HG03135 (cell line): ENCODE measurements around the gene ANKS3.

Experiments
- ATAC-seq: cut with Tn5 transposase; IDR thresholded peaks from one replicate; pipeline ENCODE4 v1.9.1; 2021; ENCODE audit warnings: mild to moderate bottlenecking, moderate library complexity; ENCODE audit not compliant: unreplicated experiment

ANKS3 gene

DNA sequence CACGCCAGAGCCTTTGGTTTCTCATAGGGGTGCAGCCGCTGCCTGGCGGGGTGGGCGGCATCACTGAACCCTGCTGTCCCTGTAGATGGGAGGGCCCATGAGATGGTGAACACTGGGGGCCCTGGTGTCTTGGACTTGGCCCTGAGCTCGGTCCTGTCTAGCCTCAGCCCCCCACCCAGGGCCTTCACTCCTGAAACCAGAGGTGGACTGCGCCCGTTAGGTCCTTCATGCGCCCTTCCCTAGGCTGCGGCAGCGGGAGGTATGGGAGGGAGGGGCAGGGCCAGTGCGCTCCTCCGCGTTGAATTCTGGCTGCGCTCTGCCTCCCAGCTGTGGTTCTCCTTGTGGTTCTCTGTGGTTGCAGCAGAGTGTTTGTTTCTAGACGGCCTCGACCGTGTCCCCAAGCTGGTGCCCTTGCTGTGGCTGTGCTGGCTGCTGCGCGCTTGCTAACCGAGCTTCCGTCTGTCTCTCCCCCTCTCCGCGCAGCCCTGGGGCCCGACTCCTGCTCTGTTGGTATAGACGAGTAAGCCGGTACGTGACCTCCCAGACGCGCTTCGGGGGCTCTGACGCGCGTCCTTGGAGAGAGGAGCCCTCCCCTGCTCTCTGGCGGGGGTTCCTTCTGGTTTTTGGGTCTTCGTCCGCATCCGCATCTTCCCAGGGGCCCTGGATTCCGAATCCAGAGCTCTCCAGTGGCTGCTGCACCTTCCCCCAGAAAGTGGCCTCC is 48.1 kb downstream of the ANKS3 start:
- ATAC-seq, result no peak

DNA sequence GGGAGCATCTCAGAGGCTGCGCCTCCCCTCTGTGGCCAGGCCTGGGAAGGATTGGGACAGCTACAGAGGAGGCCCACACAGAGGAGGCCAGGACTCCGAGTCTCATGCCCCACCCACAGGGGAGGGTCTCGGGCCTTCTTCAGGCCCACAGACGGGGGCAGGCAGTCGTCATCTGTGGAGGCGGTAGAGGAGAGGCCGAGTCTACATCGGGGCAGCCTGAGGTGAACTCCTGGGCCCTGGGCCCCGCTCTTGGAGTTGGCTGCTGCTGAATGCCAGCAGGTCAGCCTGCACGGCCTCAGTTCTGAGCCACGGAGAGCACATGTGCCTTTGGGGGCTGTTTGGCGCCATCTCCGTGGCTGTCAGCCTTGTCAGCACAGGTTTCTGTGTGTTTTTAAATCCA is 48.8 kb downstream of the ANKS3 start:
- no peak for ATAC-seq

DNA sequence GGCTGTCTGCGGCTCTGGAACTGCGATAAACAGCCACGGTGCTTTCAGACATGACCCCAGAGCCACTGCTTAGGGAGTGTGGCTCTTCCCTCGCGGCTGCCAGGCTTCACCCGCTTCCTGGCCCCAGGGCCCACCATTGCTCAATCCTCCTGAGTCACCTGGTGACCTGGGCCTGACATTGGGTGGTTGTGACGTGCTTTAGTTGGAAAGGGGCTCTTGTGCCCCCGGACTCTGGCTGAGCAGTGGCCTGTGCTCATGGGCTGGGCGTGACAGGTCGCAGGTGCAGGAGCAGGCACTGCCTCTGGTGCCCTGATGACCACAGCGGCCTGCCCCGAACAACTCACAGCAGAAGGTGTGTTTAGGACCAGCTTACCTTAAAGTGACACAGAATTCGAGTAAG is 49.3 kb downstream of the ANKS3 start:
- no peak for ATAC-seq

DNA sequence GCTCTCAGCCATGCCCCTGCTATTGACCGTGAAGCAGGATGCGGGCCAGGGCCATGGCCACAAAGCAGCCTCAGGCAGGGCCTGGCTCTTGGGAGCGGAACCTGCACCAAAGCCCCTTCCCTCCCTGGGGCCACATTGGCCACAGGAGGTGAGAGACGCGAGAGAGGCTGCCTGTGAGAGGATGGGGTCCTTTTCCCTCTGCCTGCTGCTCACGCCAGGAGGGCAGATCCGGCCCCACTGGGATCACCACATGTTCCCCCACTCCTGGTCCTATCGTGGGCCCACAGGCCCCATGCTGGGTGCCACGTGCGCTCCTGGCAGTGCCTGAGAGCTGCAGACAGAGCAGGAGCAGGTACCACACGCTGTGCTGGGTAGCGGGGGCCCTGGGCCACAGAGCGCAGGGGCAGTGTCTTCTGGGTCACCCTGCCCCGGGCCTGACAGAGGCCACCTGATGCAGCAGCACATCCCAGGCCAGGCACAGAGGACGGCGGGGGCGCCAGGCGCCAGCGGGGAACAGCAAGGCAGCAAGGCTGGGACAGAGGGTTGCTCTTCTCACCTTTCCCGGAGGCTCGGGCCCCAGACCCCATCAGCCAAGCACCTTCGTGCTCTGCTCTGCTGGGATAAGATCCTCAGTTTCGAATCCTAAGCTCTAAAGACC is 49.9 kb downstream of the ANKS3 start:
- ATAC-seq, result no peak

DNA sequence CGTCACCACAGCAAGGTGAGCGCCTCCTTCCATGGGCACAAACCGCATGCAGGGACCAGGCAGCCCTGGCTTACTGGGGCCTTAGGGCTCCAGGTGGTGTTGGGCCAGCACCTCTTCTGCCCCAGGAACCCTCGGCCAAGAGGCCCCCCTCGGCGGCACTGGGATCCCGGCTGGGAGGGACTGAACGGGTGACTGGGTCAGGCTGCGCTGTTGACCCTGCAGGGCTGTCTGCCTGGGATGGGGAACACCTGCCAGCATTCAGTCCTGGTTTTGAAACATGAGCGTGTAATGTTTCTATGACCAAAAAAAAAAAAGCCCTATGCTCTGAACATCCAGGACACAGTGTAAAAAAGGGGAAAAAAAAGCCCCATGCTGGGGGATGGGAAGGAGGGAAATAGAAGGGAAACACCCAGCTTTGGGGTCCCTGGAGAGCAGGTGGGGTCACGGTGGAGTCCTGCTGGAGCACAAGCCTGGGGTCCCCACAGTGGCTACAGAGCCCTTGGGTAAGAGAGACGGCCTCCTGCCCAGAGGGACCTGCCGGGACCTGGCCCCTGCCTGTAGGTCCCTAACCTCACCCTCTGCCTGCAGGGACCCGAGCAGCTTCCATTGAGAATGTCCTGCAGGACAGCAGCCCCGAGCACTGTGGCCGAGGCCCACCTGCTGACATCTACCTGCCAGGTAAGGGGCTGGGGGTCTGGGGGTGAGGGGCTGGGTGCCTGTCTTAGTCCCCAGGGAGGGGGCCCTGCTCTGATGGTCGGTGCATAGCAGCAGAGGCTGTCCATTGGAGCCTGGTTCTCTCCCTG is 50.6 kb downstream of the ANKS3 start:
- ATAC-seq, result no peak

DNA sequence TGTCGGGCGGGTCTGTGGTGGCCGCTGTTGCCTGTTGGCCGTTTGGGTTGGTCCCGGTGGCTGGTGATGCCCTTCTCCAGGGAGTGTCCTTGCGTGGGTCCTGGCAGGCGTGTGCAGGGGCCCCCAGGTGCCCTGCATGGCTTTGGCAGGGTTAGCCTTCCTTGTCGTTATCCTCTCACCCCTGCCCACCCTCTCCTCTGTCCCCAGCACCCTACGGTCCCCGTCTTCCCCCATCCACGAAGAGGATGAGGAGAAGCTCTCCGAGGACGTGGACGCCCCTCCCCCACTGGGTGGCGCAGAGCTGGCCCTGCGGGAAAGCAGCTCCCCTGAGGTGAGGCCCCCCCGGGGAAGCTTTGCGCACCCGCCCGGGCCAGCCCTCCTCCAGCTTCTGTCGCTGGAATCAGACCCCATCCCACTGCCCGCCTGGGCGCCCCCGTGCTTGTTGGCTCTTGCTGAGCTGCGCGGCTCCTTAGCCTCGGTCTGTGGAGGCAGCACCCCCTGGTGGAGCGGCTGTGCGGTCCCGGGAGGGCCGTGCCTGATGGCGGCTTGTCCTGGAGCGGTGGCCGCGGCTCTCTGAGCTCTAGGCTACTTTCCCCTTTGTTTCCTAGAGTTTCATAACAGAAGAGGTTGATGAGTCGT is 51.3 kb downstream of the ANKS3 start:
- ATAC-seq, result no peak

DNA sequence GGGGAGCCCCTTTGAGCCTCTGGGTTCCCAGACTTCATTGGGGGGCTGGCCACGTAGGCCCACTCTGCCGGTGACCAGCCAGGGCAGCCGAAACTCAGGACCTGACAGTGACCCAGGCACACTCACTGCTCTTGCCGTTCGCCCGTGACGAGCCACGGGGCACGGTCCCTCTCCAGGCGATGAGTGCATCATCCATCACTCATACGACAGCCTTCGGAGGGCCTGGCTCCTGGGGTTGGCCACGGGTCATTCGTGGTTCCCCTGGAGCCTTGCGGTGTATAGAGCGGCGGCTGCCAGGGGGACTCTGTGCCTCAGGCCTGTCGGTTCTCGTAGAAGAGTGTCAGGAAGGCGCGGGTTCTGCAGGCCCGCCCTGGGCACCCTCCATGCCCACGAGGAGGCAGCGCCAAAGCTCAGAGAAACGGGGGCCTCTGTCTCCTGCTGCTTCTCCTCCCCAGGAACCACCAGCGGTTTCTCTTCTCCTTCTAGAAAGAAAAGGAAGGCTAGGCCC is 51.9 kb downstream of the ANKS3 start:
- no peak for ATAC-seq

DNA sequence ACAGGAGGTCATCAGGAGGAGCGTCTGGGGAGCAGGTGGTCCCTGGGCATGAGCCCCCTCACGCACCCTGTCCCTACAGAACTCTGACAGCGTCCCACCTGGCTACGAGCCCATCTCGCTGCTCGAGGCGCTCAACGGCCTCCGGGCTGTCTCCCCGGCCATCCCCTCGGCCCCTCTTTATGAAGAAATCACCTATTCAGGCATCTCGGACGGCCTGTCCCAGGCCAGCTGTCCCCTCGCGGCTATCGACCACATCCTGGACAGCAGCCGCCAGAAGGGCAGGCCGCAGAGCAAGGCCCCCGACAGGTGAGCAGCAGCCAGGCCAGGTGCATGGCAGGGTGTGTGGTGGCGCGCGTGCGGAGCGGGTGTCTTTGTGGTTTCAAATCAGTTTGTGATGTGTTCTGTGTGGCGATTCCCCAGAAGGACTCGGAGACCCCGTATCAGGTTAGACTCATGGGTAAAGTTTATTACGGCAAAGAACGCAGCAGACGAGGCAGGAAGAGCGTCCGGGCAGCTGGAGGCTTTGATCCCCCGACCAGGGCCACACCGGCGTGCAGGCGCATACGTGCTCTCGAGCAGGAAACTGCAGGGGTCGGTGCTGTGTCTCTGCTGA is 52.5 kb downstream of the ANKS3 start:
- no peak for ATAC-seq

DNA sequence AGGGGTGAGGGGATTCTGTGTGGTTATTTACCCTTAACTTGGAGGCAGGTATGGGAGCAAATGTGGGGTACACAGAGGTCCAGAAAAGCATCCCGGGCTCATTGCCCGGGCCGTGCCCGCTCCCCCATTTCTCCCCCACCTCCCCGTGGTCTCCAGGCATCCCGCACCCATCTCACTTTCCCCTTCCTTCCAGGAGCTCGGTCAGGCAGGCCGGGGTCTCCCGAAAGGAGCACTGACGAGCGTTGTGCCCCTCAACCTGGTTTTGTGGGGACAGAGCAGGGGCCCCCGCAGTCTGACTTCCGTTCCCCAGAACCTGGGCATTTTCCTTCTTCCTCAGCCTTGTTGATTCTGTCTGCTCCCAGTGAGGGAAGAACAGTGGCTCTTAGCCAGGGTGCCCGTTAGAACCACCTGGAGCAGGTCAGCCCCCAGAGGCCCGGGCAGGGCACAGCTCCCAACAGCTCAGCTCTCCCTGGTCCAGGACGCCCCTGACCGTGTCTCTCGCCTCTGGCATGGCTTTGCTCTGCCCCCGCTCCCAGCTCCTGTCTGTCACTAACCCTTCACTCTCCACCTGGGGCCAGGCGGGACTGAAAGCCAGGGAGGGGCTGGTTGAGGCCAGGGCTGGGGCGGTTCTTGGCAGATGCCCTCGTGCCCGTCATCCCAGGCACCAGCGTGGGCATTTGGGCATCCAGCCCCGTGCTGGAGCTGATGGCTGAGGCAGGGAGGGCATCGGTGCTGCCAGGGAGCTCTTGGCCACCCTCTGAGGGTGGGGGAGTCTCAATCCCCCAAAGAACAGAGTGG is 53.2 kb downstream of the ANKS3 start:
- no peak for ATAC-seq

DNA sequence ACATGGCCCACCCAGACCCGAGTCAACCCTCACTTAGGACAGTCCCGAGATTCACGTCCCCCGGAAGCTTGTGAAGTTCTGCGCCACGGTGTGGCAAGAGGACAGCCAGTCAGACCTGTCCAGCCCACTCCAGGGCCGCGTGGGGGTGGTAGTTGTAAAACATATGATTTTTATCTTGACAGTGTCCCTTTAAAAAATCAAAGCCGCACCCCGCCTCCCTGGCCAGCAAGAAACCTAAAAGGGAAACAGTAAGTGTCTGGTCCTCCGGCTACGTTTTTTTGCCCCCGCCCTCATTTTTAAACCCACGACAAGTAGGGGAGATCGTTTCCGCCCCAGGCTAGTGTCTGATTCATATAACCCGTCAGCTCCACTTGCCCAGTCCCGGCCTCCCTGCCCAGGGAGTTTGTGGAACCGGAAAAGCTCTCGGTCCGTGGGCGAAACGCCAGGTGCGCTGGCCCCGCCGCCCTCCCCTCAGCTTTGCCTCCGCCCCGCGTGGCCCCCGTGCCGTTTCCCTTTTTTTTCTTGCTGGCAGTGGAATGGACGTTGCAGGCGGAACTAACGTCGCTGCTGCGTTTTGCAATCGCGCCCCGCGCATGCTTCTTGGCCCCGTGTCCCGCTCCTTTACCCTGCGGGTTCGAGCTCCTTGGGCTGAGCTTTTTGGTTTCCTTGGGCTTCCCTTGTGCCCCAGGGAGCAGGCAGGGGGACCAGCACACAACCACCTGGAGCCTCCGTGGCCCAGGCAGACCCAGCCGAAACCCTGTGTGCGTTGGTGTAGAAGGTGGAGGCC is 54.0 kb downstream of the ANKS3 start:
- no peak for ATAC-seq

DNA sequence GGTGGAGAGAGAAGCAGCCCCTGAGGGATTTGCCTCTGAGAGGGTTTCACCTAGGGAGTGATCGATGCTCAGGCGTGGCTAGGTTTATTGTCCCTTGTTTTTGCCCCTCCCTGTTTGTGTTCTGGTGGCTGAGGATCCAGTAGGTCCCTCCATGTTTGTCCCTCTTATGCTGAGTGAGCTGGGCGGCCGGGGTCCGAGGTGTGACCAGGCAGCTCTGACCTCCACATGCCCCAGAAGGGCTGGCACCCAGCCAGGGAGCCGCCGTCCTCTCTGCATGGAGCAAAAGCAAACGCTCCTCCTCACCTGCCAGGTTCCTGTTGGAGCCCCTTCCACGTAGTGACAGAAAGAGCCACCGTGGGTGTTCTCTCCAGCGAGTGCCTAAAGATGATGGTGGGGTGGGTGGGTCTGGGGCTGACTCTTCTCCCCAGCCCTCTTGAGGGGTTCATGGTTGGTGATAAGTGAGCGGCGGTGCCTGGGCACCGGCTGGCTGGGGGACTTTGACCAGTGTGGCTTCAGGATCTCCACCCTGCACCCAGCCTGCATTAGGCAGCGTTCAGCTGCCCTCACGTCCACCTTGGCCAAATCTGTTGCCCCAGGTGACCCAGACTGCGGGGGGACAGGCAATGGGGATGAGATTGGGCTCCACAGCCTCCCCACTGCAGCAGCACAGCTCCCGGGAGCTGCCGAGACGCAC is 54.8 kb downstream of the ANKS3 start:
- no peak for ATAC-seq

DNA sequence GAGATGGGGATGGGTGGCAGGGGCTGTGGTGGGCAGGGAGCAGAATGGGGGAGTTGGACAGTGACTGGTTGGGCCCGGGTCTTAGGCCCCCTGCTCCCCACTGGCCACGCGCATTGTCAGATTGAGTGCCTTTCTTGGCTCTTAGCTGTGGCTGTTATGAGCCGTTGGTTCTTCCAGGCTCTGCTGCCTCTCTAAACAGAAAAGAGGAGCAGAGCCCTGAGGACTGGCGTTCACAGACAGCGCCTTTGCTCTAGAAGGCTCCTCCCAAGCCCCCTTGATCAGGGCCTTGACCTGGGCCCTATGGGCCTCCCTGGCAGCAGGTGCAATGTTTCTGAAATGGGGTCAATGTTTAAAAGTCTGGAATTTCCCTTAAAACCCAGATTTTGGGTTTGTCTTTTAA is 55.5 kb downstream of the ANKS3 start:
- no peak for ATAC-seq

DNA sequence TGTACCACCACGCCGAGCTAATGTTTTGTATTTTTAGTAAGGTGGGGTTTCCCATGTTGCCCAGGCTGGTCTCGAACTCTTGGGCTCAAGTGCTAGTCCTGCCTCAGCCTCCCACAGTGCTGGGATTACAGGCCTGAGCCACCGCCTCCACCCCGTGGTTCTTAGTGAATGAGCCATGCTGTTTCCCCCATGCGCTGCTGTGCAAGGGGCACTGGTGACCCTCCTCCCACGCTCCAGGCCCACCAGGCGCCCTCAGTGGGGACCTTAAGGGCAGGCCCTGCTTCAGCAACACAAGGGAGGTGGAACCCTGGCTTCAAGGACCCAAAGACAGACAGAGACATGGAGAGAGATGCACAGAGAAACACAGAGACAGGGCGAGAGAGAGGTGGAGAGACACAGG is 56.1 kb downstream of the ANKS3 start:
- no peak for ATAC-seq

DNA sequence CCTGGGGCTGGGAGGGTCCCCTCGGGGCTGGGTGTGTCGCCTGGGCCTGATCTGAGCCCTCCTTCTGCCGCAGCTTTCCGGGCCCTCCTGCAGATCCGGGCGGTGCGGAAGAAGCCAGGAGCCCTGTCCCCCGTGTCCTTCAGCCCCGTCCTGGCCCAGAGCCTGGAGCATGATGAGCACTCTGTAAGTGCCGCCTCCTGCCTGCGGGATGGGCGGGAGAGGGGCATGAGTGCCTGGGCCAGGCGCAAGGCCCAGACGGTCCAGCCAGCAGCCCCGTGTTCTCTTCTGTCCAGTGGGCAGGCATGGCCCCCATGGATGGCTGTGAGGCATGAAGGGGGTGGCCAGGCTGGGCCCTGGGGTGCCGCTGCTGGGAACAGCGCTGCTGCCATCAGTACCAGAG is 56.7 kb downstream of the ANKS3 start:
- ATAC-seq, result no peak

DNA sequence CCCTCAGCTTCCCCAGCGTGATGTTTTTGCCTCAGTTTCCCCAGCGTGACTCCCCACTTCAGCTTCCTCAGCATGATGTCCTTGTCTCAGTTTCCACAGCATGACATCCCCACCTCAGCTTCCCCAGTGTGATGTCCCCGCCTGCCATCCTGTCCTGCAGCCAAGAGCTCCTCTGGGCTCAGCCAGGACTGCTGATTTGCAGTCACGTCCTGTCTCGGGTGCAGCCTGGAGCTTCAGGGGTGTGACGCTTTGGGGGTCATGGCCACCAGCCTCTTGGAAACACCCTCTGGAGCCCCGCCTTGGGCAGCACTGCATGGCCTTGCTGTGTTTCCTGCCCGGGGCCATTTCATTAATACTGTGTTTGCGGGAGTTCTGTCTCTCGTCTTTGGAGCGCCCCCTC is 57.2 kb downstream of the ANKS3 start:
- ATAC-seq, result no peak

DNA sequence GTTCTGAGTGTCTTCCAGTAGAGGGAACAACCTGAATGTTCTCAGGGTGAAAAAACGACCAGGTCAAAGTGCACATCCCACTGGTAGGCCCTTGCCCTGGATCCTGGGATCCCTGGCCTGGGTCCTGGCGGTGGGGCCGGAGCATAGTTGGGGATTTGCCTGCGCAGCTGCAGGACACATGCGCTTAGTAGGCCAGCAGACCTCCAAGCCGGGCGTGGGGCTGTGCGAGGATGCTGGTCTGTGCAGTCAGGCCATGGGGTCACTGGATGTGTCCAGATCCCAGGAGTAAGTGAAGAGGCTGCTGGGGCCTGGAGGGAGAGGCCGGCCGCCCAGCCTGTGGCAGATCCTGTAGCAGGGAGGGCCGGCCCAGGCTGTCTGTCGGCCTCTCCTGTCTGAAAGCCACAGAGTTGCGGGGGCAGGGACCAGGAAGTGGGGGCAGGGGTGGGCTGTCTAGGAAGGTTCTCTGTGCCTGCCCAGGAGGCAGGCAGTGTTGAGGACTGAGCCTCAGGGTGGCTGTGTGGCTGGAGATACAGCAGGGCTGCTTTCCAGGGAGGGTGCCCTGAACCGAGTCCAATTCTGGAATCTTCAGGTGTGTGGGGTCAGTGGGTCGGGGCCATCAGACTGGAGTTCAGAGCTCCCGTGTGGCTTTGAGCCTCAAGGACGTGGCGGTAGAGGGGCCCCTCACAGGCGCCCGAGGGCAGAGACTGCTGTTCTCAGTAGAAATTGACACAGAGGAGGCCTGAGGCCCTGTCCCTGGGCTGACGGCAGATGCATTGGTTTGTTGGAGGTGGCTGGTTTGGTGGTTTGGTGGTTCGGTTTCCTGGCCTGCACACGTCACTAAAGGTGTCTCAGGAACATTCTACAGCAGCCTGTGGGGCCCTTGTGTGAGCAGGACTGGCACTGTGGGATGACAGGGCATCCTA is 57.9 kb downstream of the ANKS3 start:
- ATAC-seq, result no peak

DNA sequence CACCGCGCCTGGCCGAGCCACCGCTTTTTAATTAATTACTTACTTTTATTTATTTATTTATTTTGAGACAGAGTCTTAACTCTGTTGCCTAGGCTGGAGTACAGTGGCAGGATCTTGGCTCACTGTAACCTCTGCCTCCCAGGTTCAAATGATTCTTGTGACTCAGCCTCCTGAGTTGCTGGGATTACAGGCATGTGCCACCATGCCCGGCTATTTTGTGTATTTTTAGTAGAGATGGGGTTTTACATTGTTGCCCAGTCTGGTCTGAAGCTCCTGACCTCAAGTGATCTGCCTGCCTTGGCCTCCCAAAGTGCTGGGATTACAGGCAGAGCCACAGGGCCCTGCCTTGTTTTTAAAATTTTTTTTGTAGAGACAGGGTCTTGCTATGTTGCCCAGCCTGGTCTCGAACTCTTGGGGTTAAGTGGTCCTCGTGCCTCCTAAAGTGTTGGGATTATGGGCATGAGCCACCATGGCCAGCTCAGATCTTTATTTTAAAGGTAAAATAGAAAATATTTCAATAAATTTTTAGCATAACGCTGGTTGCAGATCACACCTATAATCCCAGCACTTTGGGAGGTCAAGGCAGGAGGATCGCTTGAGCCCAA is 59.0 kb downstream of the ANKS3 start:
- no peak for ATAC-seq
